ENCODE results near the gene TFF3. TPM values are rescaled to one million over a fixed set of nuclear protein-coding genes. Genes with fewer than 3 reads are reported as not detected.

TFF3 gene
- total RNA-seq, 2 donors from 2014 or later, result 5.0 TPM

DNA sequence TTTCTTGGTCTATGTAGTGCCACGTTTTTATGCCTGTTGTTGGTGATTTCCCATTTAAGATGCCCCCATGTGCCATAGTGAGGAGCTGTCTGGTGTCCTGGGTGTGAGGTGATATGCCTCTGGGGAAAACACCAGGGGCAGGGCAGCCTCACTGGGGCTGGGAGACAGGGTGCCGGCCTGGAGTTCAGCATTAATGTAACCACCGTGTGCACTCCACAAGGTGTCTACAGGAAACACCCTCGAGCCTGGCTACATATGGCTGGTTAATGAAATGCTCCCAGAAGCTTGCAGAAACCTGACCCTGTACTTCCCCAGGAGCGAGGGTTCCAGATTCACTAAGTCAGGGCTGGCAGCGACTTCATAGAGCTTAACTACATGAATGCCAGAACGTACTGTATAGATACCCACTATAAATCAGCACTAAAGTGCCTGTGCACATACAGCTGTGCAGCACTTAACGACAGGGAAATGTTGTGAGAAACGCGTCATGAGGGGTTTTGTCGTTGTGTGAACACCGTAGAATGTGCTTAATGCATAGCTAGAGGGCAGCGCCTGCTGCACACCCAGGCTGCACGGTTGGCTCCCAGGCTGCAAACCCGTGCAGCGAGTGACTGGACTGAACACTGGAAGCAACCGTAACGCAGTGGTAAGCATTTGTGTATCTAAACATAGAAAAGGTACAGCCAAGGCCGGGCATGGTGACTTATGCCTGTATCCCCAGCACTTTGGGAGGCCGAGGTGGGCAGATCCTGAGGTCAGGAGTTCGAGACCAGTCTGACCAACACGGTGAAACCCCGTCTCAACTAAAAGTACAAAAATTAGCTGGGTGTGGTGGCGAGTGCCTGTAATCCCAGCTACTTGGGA is 25.2 kb upstream of the TFF3 start:
- DNase-seq (ENCODE audit: low spot score), result no peak
- Histone ChIP-seq H3K27ac (no peak overlapping the region), H3K4me3 (no peak overlapping the region), H3K4me1 (no peaks in the 10 kb centered on the region), H3K36me3 (no peaks in the 10 kb centered on the region), H3K27me3 (no peaks in the 10 kb centered on the region), H3K9me3 (no peaks in the 10 kb centered on the region)
- TF ChIP-seq, protein P1, sequence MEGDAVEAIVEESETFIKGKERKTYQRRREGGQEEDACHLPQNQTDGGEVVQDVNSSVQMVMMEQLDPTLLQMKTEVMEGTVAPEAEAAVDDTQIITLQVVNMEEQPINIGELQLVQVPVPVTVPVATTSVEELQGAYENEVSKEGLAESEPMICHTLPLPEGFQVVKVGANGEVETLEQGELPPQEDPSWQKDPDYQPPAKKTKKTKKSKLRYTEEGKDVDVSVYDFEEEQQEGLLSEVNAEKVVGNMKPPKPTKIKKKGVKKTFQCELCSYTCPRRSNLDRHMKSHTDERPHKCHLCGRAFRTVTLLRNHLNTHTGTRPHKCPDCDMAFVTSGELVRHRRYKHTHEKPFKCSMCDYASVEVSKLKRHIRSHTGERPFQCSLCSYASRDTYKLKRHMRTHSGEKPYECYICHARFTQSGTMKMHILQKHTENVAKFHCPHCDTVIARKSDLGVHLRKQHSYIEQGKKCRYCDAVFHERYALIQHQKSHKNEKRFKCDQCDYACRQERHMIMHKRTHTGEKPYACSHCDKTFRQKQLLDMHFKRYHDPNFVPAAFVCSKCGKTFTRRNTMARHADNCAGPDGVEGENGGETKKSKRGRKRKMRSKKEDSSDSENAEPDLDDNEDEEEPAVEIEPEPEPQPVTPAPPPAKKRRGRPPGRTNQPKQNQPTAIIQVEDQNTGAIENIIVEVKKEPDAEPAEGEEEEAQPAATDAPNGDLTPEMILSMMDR (IDR thresholded peaks at IDR 0.05), result no peak

DNA sequence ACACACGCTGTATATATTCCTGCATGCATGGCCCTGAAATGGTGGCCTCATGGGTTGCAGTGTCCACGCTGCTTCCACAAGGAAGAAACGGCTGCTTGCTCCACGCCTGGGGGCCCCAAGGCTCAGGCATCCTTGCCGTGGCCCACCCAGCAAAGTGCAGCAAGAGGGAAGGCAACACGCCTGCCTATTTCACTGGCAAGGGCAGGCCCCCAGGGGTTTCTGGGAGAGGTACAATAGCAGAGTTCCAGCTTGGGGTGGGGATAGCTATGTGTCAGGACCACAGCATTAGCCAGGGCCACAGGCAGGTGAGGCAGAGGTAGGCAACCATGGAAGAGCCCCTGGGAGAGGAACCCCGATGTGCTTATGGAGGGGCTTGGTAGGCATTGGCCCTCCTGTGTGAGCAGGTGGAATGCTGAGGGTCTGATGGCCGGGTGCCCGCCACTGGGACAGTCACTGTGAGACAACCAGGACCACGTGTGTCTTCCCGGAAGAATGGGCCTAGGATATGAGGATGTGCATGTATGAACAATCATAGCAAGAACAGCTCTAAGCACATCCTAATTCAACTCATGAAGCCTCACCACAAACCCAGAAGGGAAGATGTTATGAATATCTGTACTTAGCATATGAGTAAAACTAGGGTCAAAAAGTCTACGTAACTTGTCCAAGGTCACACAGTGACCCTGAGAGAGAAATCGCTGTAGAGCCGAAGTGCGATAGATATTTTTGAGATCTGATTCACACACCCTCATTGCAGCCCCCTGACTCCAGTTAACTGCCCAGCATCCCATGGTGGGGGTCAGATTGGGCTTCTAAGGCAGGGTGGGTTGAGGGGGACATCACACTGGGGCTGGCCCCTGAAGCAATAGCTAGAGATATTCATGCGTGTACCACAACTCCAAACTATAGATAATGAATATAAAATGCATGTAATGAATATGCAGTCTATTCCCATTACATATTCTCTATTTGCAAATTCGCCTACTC is 23.8 kb upstream of the TFF3 start:
- Histone ChIP-seq H3K36me3 (no peaks in the 10 kb centered on the region), H3K27ac (no peak overlapping the region), H3K4me3 (no peak overlapping the region), H3K27me3 (no peaks in the 10 kb centered on the region), H3K9me3 (no peaks in the 10 kb centered on the region), H3K4me1 (no peaks in the 10 kb centered on the region)
- no peak for DNase-seq (ENCODE audit: low spot score)
- TF ChIP-seq, protein P1 (IDR thresholded peaks at IDR 0.05), result no peak

DNA sequence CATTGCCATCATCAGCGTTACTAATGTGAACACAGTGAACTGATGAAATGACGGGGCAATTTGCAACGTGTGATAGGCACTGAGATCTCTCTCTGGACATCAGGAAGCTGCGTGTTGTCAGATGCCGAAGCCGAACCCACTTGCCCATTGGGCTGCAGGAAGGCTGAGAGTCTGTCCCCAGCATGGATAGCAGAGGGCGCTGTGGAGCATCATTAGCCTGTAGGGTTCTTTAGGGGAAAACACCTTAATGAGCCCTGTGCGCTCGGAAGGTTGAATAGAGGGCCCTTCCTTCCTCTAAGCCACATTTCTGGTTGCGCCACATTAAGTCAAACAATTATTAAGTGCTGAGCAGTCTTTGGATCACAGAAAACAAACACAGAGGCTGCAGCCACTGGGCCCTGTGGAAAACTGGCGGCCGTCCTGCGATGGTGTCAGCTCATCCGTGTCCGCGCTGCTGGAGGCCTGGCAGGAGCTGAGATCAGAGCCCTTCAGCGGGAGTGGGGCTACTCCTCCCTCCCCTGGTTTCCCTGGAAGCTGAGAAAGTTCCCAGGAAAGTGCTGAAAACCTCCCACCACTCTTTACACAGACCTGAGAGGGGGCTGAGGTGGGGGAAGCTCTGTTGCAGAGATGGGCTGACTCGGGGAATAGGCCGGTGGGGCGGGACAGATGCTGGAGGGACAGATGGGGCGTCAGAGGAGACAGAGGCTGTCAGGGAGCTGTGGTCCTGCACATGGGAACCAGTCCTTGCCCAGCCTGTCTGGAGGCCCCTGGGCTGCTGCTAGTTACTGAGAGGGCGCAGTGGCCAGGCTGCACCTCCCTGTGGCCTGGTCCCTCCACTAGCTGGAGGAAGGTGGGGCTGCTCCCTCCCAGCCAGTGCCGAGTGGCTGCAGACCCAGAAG is 22.9 kb upstream of the TFF3 start:
- peak; percentile 65 for DNase-seq (ENCODE audit: low spot score)
- H3K36me3 ChIP-seq, result no peaks in the 10 kb centered on the region
- H3K9me3 ChIP-seq, result no peaks in the 10 kb centered on the region
- no peak overlapping the region for H3K4me3 ChIP-seq
- no peak overlapping the region for H3K27ac ChIP-seq
- H3K27me3 ChIP-seq, result no peaks in the 10 kb centered on the region
- TF ChIP-seq, protein P1 (IDR thresholded peaks at IDR 0.05), result peak in 1 of 2 donors; percentile 74
- no peaks in the 10 kb centered on the region for H3K4me1 ChIP-seq

GRCh38 chr21:42337276-42337675 is 22.1 kb upstream of the TFF3 start:
- TF ChIP-seq, protein P1 (IDR thresholded peaks at IDR 0.05), result no peak
- Histone ChIP-seq H3K4me1 (no peaks in the 10 kb centered on the region), H3K4me3 (no peak overlapping the region)

DNA sequence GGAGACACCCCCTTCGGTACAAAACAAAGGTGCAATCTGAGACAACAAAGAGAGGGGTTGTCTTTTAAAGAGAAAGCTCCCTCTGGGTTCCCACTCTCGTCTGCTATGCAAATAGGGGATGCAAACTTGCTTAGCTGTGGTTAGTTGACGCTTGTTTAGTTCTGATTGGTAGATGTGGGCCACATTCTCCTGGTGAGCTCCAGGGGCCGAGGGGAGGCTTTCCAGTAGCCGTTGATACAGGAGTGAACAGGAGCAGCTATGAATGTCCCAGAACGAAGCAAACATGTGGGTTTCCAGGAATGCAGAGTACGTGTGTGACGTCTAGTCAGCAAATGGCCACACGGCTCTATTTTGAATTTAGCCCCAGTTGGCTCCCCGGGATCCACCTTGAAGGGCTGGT is 20.8 kb upstream of the TFF3 start:
- Histone ChIP-seq H3K27me3 (no peaks in the 10 kb centered on the region), H3K36me3 (no peaks in the 10 kb centered on the region), H3K27ac (no peak overlapping the region), H3K4me1 (no peaks in the 10 kb centered on the region), H3K4me3 (no peak overlapping the region), H3K9me3 (peaks cover 0 to 11% of the 10 kb centered on the region in 2 donors)
- no peak for DNase-seq (ENCODE audit: low spot score)
- TF ChIP-seq, protein P1 (IDR thresholded peaks at IDR 0.05), result no peak

More at GRCh38 chr21:42337276-42337675, 22.1 kb upstream of the TFF3 start:
- H3K36me3 ChIP-seq, result no peaks in the 10 kb centered on the region
- H3K9me3 ChIP-seq, result no peaks in the 10 kb centered on the region
- no peak overlapping the region for H3K27ac ChIP-seq
- H3K27me3 ChIP-seq, result no peaks in the 10 kb centered on the region
- no peak for DNase-seq (ENCODE audit: low spot score)
